Measurements from ENCODE around the gene SEM1. TPM values are rescaled to one million over a fixed set of nuclear protein-coding genes. Genes with fewer than 3 reads are reported as not detected.
"Not testable (repeated sequence)": the region's sequence is repeated elsewhere in the genome, so short reads cannot be mapped to it uniquely, and the experiment has no call there.

Gene SEM1
- 170 TPM for polyA plus RNA-seq (ENCODE audit: insufficient read length)
- long read RNA-seq, donor 1, transcript SEM1-201 (3 exons, 1,314 nt) = major isoform, 245 of 329 reads
- long read RNA-seq, donor 1, transcript SEM1-209 (2 exons, 2,773 nt) = minor isoform, 60 of 329 reads
- long read RNA-seq, donor 1, partial matches to known transcripts = 22 of 329 reads
- long read RNA-seq, donor 1, other reads (novel, unspliced or antisense) = 0 of 329 reads
- long read RNA-seq, donor 2, transcript SEM1-201 (3 exons, 1,314 nt) = major isoform, 242 of 260 reads
- long read RNA-seq, donor 2, transcript SEM1-209 (2 exons, 2,773 nt) = minor isoform, 17 of 260 reads
- long read RNA-seq, donor 2, partial matches to known transcripts = 0 of 260 reads
- long read RNA-seq, donor 2, other reads (novel, unspliced or antisense) = 0 of 260 reads
- long read RNA-seq, donor 3, transcript SEM1-201 (3 exons, 1,314 nt) = major isoform, 160 of 176 reads
- long read RNA-seq, donor 3, transcript SEM1-209 (2 exons, 2,773 nt) = minor isoform, 15 of 176 reads
- long read RNA-seq, donor 3, partial matches to known transcripts = 0 of 176 reads
- long read RNA-seq, donor 3, other reads (novel, unspliced or antisense) = 0 of 176 reads
- long read RNA-seq, donor 4, transcript SEM1-209 (2 exons, 2,773 nt) = minor isoform, 13 of 61 reads
- long read RNA-seq, donor 4, transcript SEM1-201 (3 exons, 1,314 nt) = major isoform, 43 of 61 reads
- long read RNA-seq, donor 4, partial matches to known transcripts = 5 of 61 reads
- long read RNA-seq, donor 4, other reads (novel, unspliced or antisense) = 0 of 61 reads
- long read RNA-seq, donor 5, transcript SEM1-201 (3 exons, 1,314 nt) = major isoform, 416 of 446 reads
- long read RNA-seq, donor 5, transcript SEM1-209 (2 exons, 2,773 nt) = minor isoform, 28 of 446 reads
- long read RNA-seq, donor 5, partial matches to known transcripts = 0 of 446 reads
- long read RNA-seq, donor 5, other reads (novel, unspliced or antisense) = 0 of 446 reads
- long read RNA-seq, donor 6, transcript SEM1-201 (3 exons, 1,314 nt) = major isoform, 296 of 337 reads
- long read RNA-seq, donor 6, transcript SEM1-209 (2 exons, 2,773 nt) = minor isoform, 36 of 337 reads
- long read RNA-seq, donor 6, partial matches to known transcripts = 5 of 337 reads
- long read RNA-seq, donor 6, other reads (novel, unspliced or antisense) = 0 of 337 reads
- long read RNA-seq, donor 7, transcript SEM1-209 (2 exons, 2,773 nt) = minor isoform, 37 of 400 reads
- long read RNA-seq, donor 7, transcript SEM1-201 (3 exons, 1,314 nt) = major isoform, 357 of 400 reads
- long read RNA-seq, donor 7, partial matches to known transcripts = 6 of 400 reads
- long read RNA-seq, donor 7, other reads (novel, unspliced or antisense) = 0 of 400 reads
- long read RNA-seq, donor 8, transcript SEM1-201 (3 exons, 1,314 nt) = major isoform, 103 of 109 reads
- long read RNA-seq, donor 8, transcript SEM1-209 (2 exons, 2,773 nt) = minor isoform, 6 of 109 reads
- long read RNA-seq, donor 8, partial matches to known transcripts = 0 of 109 reads
- long read RNA-seq, donor 8, other reads (novel, unspliced or antisense) = 0 of 109 reads

- DNase-seq = peak; percentile 89
Observed at GRCh38 chr7:96709381-96710228, at the start of gene SEM1. Gene SEM1, minus strand, starts transcription at chr7:96709846. Its CDS starts 83 bp downstream, at chr7:96709763.

GRCh38 chr7:96757880-96758279, 48.2 kb upstream of the SEM1 start:
- not testable (repeated sequence) for DNase-seq

- no peak for DNase-seq
Observed at GRCh38 chr7:96747418-96747940, 37.8 kb upstream of the SEM1 start.

- DNase-seq = no peak
Observed at GRCh38 chr7:96740130-96740529, 30.5 kb upstream of the SEM1 start.

GRCh38 chr7:96739609-96740008, 30.0 kb upstream of the SEM1 start:
- no peak for DNase-seq

GRCh38 chr7:96739167-96739566, 29.5 kb upstream of the SEM1 start:
- no peak for DNase-seq

- DNase-seq = no peak
Observed at GRCh38 chr7:96738705-96739104, 29.1 kb upstream of the SEM1 start.

GRCh38 chr7:96737545-96738050, 28.0 kb upstream of the SEM1 start:
- no peak for DNase-seq

GRCh38 chr7:96734343-96734742, 24.7 kb upstream of the SEM1 start:
- DNase-seq = no peak

GRCh38 chr7:96729820-96730219, 20.2 kb upstream of the SEM1 start:
- no peak for DNase-seq

GRCh38 chr7:96728139-96728538, 18.5 kb upstream of the SEM1 start:
- no peak for DNase-seq

GRCh38 chr7:96727534-96728088, 18.0 kb upstream of the SEM1 start:
- DNase-seq = no peak

GRCh38 chr7:96723622-96724021, 14.0 kb upstream of the SEM1 start:
- no peak for DNase-seq

- not testable (repeated sequence) for DNase-seq
Observed at GRCh38 chr7:96722928-96723327, 13.3 kb upstream of the SEM1 start.

GRCh38 chr7:96720843-96721242, 11.2 kb upstream of the SEM1 start:
- DNase-seq = no peak

- no peak for DNase-seq
Observed at GRCh38 chr7:96719164-96719563, 9.5 kb upstream of the SEM1 start.

GRCh38 chr7:96718107-96719003, 8.7 kb upstream of the SEM1 start:
- DNase-seq = no peak

GRCh38 chr7:96713037-96713436, 3.4 kb upstream of the SEM1 start:
- no peak for DNase-seq

- no peak for DNase-seq
Observed at GRCh38 chr7:96710544-96710943, 898 bp upstream of the SEM1 start.
